Stimulated activated CD8-positive, alpha-beta memory T cell treated with anti-CD3 and anti-CD28 coated beads, Interleukin-4, amount 100 ng/mL, for 1 hour (primary cell): ENCODE results near the gene LCN12.

Experiments
- DNase-seq, 2 donors: peaks; one replicate each; pipeline ENCODE4 v3.0.0-alpha.2; 2020; ENCODE audit warnings: low read depth in 2 of 2, low spot score in 1 of 2

Gene LCN12, protein sequence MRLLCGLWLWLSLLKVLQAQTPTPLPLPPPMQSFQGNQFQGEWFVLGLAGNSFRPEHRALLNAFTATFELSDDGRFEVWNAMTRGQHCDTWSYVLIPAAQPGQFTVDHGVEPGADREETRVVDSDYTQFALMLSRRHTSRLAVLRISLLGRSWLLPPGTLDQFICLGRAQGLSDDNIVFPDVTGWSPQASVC

DNA sequence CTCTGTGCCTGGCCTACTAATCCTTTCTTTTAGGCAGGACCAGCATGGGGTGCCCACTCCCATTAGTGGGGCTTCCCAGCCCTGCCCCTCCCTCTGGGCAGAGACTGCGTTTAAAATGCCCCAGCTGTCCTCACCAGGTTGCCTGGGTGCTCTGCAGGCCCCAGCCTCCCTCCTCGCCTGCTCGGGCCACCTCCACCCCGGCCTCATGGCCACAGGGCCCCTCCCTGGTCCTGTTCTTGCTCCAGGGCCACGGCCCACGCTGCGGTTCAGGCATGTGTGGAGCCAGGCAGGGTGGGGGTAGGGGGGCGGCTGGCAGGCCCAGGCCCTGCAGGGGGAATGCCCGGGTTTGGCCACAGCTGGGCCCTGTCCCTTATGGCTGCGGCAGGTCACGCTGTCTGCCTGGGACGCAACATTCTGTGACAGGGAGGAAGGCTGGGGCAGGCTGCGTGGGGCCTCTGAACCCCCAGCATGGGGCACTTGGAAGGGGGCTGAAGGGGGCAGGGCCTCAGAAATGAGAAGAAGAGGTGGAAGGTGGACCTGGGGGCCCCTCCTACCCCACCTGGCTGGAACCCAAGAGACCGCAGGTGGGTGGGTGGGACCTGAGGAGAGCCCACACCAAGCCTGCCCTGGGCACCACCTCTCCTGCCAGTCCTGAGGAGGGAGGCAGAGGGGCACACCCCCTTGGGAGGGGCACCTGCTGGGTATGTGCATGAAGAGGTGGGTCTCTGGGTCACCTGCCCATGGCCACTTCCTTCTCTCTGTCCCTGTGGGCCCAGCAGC lies at the start of gene LCN12:
TSS of gene LCN12 (plus strand) at position 733 of the 780 bp plus-strand sequence. CDS start 55 bp downstream, outside the sequence.
- DNase-seq = no peak

DNA sequence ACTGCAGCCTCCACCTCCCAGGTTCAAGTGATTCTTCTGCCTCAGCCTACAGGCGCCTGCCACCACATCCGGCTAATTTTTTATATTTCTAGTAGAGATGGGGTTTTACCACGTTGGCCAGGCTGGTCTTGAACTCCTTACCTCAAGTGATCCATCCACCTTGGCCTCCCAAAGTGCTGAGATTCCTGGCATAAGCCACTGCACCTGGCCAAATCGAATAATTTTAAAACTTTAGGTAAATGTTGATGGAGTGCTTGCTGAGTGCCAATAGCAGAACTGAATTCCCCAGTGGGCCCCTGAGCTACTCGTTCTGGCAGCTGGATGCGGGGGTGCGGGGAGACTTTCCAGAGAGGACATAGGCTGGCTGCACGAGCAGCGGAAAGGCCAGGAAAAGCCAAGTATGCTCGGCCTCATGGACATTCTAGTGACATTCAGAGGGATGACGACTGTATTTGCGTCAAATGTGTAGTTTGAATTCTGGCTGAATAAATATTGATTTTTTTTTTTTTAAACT lies 49.0 kb upstream of the LCN12 start:
- no peak for DNase-seq

DNA sequence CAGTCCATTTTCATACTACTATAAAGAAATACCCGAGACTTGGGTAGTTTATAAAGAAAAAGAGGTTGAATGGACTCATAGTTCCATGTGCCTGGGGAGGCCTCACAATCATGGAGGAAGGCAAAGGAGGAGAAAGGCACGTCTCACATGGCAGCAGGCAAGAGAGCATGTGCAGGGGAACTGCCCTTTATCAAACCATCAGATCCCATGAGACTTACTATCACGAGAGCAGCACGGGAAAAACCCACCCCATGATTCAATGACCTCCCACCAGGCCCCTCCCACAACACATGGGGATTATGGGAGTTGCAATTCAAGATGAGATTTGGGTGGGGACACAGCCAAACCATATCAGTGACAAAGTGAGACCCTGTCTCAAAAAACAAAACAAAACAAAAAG lies 45.8 kb upstream of the LCN12 start:
- DNase-seq = no peak

DNA sequence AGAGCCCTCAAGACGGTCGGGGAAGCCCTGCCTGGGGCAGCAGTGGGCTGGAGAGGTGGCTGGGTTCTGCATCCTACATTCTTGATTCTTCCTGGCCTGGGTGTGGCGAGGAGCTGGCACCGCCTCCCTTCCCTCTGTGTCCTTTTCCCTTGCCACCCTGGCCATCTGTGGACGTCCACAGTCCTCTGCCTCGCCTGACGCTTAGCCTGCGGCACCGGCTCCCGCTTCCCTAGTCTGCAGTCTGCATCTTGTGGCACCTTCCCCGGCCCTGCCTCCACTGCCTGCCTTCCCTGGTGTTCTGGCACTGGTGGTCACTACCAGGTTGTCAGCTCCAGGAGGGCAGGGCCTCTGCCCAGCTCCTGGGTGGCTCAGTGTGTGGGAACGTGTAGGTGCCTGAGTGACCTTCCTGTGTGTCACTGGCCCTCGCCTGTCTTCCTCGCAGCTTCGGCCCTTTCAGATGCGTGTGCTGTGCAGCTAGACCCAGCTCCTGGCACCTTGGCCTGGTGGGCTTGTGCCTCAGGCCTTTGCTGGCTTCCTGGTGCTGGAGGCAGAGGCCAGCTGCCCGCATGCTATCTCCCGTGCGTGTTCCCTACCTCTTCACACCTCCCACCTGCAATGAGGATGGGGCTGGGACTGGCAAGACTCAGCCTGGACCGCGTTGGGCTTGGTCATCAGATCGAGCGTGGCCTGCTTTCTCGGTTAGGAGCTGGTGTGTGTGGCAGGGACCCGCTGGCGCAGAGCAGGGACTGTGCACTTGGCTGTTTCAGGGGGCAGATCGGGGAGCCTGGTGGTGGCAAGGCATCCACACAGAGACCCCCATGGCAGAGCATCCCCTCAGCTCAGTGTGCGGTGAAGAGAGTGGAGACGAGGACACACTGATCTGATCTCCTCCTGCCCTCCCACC lies 44.8 kb upstream of the LCN12 start:
- DNase-seq = no peak

DNA sequence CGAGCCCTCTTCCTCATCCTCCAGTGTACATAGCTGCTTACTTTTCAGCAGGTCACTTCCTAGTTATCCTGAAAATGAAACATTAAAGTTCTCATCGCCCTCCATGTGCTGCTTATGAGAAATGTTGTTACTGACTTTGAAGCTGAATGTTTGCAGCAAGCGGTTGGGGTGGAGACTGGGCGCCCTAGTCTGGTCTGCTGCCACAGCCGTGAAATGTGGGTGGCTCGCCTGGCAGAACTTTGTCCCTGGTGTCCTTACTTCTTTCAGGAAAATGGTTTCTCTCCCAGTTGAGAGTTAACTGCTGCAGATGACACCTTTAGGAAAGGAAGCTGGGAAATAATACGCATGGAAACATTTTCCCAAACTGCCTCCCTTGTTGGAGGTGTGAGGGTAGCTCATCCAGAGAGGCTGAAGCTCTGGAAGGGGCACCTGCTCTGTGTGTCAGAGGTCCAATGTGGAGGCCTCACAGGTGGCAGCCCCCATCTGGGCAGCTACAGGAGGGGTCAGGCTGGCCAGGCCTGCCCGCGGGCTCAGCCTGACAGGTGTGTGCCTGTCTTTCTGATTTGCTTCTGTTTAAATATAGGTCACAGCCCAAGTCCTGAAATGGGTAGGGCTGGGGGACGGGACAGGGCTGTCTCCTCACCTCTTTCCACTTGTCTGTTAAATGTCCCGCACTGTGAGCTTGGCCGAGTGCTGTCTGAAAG lies 41.7 kb upstream of the LCN12 start:
- no peak for DNase-seq

DNA sequence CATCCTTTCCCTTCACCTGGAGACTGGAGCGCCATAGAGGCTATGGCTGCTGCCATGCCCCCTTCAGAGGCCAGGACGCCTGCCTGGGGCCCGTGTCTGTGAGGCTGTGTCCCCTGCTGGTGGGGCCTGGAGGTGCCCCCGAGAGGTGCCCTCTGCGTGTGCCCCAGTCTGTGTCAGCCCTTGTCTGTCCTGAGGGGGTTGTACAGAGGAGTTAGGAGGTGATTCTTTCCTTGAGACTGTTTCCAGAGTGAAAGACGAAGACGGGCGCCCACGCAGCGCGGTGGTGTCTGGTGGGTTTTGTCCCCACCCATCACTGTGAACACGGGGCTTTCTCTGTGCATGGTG lies 41.2 kb upstream of the LCN12 start:
- no peak for DNase-seq

DNA sequence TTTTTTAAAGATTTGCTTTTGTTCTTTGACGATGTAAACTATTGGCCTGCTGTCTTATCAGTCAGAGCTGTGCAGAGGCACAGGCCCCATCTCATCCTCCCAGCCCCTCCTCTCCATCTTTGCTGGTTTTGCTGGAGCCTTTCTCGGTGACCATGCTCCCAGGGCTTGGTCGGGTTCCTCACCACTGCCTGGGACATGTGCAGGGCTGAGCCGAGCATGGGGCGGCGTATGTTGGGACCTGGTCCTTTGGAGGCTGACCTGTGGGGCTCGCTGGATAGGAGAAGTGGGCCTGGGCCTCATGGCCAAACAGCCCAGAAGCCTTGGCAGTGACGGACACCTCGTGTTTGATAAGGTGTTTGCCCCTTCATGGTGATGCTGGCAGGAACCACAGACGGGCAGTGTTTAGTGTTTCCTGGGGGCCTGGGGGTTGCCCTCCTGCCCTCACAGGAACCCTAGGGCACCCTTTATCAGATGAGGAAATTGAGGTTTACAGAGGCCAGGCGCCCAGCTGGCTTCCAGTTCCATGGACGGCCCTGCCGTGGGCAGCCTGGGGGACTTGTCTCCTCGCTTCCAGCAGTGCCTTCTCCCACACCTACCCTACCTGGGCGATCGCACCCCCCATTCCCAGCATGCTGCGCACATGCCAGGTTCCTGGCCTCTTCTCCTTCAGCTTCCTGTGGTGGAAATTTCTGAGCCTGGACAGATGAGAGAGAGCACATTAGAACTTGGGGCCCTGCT lies 38.2 kb upstream of the LCN12 start:
- no peak for DNase-seq

DNA sequence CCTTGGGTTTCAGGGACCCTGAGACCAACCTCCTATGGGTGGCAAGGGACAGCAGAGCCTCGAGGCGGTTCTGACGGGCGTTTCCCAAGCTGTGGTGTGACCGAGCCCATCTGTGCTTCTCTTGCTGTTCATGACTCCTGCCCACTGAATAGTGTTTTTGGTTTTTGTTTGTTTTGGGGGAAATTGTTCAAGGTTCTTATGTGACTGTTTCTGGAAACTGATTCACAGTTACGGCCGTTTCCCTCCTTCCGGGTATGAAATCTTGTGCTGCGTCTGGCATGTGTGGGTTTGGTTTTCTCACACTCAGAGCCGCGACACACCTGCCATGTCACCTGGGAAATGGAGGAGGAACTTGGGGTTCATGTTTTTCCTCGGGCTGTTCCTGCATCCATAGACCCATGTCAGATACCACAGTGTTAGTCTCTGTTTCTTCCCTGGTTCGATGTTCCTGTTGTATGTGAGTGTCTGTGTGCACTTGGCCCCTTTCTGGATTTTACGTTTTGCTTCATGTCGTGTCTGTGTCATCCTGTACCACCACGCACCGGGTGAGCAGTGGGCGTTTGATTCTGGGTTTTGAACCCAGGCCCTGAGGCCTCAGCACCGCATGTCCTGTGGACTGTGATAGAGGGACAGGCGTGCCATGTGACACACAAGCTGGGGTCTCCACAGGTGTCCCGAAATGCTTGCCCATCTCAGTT lies 36.3 kb upstream of the LCN12 start:
- no peak for DNase-seq

DNA sequence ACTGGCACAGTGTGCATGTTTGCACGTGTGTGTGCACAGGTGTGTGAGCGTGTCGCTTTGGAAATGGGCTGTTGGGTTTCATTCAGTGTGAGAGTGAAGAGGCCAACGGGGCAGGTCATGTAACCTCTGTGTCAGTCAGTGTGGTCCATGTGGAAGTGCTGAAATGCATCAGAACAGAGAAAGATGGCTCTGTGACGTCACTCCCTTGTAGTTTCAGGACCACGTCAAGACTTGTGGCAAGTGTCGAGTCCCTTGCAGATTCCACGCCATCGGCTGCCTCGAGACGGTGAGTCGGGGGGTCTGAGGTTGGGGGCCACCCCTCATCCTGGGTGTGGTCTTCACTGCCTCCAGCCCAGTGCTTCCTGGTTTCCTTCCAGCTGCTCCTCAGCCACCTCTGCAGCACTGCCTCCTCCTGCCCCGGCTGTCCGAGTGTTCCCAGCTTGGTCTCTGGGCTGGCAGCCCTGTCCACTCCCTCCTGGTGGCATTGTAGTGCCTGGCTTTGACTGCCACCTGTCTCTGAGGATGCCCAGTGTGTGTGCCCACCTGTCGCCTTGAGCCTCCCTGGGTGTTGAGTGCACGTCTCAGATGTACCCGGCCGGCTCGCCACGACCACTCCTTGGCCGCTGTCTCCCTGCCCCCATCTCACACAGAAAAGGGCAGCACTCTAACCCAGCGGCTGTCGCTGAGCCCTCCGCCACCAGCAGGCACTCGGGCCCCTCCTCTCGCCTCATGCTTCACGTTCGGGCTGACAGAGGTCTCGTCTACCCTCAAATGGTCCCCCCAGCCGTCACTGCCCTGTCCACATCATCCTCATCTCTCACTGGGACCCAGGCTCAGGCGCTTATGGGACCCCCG lies 35.5 kb upstream of the LCN12 start:
- no peak for DNase-seq

DNA sequence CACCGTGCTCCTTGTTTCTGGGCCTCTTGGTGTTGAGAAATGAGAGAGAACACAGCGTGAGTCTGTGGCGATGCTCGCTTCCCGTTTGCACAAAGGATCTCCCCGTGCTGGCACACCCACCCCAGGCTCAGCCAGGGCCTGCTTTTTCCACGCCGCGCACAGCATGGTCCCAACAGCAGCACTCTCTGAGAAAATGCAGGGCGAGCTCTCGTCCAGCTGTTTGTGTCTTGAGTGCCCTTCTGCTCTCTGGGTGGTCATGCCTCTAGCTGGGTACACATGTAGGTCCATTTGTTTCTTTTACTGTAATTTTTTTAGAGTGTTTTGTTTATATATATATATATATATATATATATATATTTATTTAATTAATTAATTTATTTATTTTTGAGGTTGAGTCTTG lies 34.2 kb upstream of the LCN12 start:
- no peak for DNase-seq

DNA sequence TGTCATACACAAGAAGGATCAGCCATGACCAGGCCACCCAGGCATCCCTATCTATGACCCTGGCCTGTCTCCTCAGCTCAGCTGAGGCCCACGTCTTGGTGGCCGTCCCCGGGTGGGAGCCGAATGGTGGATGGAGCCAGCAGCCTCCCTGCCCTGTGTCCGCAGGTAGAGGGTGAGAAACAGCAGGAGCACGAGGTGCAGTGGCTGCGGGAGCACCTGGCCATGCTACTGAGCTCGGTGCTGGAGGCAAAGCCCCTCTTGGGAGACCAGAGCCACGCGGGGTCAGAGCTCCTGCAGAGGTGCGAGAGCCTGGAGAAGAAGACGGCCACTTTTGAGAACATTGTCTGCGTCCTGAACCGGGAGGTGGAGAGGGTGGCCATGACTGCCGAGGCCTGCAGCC lies 32.0 kb upstream of the LCN12 start:
- DNase-seq = no peak

DNA sequence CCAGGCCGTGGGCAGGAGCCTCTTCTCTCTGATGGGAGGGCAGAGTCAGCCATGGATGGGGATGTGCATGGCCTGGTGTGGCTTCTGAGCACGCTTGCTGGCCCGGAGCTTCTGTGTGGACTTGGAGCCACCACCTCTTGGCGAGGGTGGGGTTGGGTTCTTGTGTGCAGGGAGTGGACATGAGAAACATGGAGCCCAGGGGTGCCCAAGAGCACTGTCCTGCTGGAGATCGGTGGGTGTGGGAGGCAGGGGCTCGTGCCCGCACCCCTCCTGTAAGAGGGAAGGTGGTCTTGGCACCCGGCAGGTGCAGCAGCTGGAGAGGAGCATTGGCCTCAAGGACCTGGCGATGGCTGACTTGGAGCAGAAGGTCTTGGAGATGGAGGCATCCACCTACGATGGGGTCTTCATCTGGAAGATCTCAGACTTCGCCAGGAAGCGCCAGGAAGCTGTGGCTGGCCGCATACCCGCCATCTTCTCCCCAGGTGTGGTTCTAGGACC lies 31.3 kb upstream of the LCN12 start:
- DNase-seq = no peak

DNA sequence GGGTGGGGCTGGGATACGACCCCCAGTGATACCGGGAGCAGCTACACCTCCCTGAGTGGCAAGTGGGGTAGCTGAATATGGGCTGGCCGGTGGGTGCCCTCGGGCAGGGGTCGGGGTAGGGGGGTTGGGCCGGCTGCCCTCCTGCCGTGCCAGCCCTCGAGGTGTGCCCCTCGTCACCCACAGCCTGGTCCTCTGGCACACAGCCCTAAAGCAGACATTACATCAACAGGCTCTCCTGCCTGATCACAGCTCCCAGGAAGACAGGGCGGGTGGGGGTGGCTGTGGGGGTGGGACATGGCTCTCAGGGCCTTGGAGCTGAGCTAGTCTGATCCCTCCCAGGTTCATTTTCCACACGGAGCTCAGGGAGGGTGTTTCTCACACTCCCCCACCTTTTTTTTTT lies 30.8 kb upstream of the LCN12 start:
- no peak for DNase-seq

DNA sequence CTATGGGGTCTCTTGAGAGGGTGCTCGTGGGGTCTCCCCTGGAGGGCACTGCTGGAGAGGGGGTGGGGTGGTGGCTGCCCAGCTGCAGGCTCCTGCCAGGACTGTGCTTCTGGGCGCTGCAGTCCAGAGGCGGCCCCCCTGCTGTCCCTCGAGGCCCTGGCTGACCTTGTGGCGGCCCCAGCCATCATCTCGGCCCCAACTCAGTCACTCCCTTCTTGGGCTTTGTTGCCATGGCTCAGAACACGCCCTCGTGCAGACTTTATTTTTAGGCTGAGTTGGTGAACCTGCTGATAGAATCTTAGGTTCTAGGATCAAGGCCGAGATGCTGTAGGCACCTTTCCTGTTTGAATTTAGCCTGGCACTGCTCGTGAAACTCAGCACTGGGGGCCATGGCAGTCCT lies 30.4 kb upstream of the LCN12 start:
- no peak for DNase-seq

DNA sequence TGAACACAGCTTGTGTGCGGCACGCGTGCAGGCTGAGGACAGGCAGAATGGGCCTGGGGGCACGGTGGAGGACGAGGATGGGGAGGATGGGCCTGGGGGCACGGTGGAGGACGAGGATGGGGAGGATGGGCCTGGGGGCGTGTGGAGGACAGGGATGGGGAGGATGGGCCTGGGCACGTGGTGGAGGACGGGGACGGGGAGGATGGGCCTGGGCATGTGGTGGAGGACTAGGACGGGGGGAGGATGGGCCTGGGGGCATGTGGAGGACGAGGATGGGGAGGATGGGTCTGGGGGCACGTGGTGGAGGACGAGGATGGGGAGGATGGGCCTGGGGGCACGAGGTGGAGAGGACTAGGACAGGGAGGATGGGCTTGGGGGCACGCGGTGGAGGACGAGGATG lies 29.5 kb upstream of the LCN12 start:
- DNase-seq = no peak

DNA sequence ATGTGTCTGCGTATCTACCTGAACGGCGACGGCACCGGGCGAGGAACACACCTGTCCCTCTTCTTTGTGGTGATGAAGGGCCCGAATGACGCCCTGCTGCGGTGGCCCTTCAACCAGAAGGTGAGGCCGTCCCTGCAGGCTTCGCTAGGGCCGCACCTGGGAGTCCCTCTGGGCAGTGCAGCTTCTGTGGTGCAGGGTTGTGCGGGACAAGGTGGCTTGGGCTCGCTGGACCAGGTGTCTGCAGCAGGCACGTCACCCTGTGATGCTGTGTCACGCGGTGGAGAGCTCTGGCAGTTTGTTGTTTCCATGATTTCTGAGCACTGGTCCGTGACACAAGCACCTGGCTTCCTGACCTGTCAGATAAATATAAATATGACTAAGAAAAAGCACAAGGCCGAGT lies 28.2 kb upstream of the LCN12 start:
- no peak for DNase-seq

DNA sequence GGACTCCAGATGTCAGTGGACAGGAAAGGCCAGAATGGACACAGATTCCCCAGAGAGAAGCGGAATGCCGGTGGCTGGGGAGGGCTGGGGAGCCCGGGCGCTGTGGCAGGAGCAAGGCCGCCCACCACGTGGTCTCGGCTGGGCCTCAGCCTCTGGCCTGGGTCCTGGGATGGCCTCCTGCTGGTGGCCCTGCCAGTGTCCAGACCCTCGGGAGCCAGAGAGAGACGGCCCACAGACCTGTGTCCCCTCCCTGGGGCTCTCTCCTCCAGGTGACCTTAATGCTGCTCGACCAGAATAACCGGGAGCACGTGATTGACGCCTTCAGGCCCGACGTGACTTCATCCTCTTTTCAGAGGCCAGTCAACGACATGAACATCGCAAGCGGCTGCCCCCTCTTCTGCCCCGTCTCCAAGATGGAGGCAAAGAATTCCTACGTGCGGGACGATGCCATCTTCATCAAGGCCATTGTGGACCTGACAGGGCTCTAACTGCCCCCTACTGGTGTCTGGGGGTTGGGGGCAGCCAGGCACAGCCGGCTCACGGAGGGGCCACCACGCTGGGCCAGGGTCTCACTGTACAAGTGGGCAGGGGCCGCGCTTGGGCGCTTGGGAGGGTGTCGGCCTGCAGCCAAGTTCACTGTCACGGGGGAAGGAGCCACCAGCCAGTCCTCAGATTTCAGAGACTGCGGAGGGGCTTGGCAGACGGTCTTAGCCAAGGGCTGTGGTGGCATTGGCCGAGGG lies 26.5 kb upstream of the LCN12 start:
- no peak for DNase-seq

DNA sequence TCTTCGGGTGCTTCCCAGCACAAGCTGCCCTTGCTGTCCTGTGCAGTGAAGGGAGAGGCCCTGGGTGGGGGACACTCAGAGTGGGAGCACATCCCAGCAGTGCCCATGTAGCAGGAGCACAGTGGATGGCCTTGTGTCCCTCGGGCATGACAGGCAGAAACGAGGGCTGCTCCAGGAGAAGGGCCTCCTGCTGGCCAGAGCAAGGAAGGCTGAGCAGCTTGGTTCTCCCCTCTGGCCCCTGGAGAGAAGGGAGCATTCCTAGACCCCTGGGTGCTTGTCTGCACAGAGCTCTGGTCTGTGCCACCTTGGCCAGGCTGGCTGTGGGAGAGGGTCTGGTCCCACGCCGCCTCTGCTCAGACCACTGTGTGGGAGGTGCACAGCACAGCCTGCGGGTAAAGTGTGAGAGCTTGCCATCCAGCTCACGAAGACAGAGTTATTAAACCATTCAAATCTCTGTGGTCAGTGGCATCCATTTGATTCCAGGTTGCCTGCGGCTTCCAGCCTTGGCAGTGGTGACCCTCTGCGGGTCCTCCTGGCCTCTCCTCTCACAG lies 25.8 kb upstream of the LCN12 start:
- DNase-seq = no peak
